Panc1 (cell line): ENCODE results near the gene TLCD2.

ENCODE experiments used
- POLR2AphosphoS5 ChIP-seq: IDR thresholded peaks from 2 replicates; pipeline ENCODE4 v1.6.1; 2012; ENCODE audit warnings: mild to moderate bottlenecking, low read depth, low read length, moderate library complexity
- SIN3A ChIP-seq: IDR thresholded peaks from 2 replicates; pipeline ENCODE4 v1.6.1; 2012; ENCODE audit warnings: low read depth, mild to moderate bottlenecking, low read length, moderate library complexity, borderline replicate concordance; ENCODE audit not compliant: insufficient read depth
- TF ChIP-seq, protein P1 (sequence below): fragments of 450-650 bp; IDR thresholded peaks from 2 replicates; pipeline ENCODE4 v1.5.1; 2017; ENCODE audit warnings: mild to moderate bottlenecking
- TF ChIP-seq, protein P2 (sequence below), 2 experiments: IDR thresholded peaks; 2 replicates each; pipeline ENCODE4 v1.6.1; 2011 to 2012; ENCODE audit warnings: low read depth in 2 of 2, control low read depth in 1 of 2, low read length in 1 of 2, mild to moderate bottlenecking in 1 of 2, moderate library complexity in 1 of 2; ENCODE audit not compliant: insufficient read depth in 1 of 2

DNA sequence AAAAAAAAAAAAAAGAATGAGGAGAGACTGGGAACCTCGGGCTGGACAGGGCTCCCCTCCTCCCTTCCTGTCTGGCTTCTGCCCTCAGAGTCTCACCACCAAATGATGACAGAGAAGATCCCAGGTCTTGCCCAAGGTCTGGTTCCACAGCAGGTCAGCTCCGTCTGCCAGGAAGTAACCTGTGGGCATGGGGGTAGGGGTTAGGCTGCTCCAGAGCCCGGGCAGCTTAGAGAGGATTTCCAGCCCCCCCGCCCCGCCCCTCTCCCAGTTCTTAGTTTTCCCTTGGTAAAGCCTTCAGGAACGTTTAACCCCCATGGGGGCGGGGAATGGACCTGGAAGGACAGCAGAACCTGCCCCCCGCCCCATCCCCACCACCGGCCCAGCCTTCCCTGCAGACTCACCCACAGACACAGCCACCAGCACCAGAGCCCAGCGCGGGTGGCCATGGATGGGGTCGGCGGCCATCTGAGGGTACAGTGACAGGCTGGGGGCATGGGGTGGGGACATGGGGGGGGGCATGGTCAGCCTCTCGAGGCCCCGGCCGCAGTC lies 700 bp downstream of the TLCD2 start:
- TF ChIP-seq, protein P1, sequence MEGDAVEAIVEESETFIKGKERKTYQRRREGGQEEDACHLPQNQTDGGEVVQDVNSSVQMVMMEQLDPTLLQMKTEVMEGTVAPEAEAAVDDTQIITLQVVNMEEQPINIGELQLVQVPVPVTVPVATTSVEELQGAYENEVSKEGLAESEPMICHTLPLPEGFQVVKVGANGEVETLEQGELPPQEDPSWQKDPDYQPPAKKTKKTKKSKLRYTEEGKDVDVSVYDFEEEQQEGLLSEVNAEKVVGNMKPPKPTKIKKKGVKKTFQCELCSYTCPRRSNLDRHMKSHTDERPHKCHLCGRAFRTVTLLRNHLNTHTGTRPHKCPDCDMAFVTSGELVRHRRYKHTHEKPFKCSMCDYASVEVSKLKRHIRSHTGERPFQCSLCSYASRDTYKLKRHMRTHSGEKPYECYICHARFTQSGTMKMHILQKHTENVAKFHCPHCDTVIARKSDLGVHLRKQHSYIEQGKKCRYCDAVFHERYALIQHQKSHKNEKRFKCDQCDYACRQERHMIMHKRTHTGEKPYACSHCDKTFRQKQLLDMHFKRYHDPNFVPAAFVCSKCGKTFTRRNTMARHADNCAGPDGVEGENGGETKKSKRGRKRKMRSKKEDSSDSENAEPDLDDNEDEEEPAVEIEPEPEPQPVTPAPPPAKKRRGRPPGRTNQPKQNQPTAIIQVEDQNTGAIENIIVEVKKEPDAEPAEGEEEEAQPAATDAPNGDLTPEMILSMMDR = no peak
- TF ChIP-seq POLR2AphosphoS5 = no peak
- TF ChIP-seq, protein P2, sequence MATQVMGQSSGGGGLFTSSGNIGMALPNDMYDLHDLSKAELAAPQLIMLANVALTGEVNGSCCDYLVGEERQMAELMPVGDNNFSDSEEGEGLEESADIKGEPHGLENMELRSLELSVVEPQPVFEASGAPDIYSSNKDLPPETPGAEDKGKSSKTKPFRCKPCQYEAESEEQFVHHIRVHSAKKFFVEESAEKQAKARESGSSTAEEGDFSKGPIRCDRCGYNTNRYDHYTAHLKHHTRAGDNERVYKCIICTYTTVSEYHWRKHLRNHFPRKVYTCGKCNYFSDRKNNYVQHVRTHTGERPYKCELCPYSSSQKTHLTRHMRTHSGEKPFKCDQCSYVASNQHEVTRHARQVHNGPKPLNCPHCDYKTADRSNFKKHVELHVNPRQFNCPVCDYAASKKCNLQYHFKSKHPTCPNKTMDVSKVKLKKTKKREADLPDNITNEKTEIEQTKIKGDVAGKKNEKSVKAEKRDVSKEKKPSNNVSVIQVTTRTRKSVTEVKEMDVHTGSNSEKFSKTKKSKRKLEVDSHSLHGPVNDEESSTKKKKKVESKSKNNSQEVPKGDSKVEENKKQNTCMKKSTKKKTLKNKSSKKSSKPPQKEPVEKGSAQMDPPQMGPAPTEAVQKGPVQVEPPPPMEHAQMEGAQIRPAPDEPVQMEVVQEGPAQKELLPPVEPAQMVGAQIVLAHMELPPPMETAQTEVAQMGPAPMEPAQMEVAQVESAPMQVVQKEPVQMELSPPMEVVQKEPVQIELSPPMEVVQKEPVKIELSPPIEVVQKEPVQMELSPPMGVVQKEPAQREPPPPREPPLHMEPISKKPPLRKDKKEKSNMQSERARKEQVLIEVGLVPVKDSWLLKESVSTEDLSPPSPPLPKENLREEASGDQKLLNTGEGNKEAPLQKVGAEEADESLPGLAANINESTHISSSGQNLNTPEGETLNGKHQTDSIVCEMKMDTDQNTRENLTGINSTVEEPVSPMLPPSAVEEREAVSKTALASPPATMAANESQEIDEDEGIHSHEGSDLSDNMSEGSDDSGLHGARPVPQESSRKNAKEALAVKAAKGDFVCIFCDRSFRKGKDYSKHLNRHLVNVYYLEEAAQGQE (IDR thresholded peaks at IDR 0.05; ENCODE audit: insufficient read depth in 1 of 2, low read depth in 2 of 2, low read length in 1 of 2) = no peak
- TF ChIP-seq SIN3A = no peak
